ENCODE data around the gene CDKN2C.
"Not testable (repeated sequence)": the region's sequence is repeated elsewhere in the genome, so short reads cannot be mapped to it uniquely, and the experiment has no call there.

CDKN2C gene

GRCh38 chr1:50980505-50980904 is 10.5 kb downstream of the CDKN2C start:
- peaks cover 22% of the 10 kb centered on the region for H3K4me1 Mint-ChIP-seq

GRCh38 chr1:50981741-50982140 is 11.7 kb downstream of the CDKN2C start:
- no peaks in the 10 kb centered on the region for H3K36me3 Mint-ChIP-seq (ENCODE audit: low read depth)
- no peak overlapping the region for H3K4me3 Mint-ChIP-seq
- DNase-seq (no peak), ATAC-seq (no peak)
- H3K4me1 Mint-ChIP-seq: peaks cover 13% of the 10 kb centered on the region
- no peak overlapping the region for H3K27ac Mint-ChIP-seq
- no peaks in the 10 kb centered on the region for H3K9me3 Mint-ChIP-seq
- H3K27me3 Mint-ChIP-seq: peaks cover 24% of the 10 kb centered on the region

More at GRCh38 chr1:50980505-50980904, 10.5 kb downstream of the CDKN2C start:
- H3K4me3 Mint-ChIP-seq: no peak overlapping the region
- ATAC-seq (no peak), DNase-seq (no peak)
- no peaks in the 10 kb centered on the region for H3K36me3 Mint-ChIP-seq (ENCODE audit: low read depth)
- no peak overlapping the region for H3K27ac Mint-ChIP-seq
- no peaks in the 10 kb centered on the region for H3K9me3 Mint-ChIP-seq
- peaks cover 29% of the 10 kb centered on the region for H3K27me3 Mint-ChIP-seq

- ATAC-seq (no peak), DNase-seq (no peak)
- Mint-ChIP-seq H3K36me3 (ENCODE audit: low read depth) (no peaks in the 10 kb centered on the region), H3K27ac (no peak overlapping the region), H3K27me3 (peaks cover 23% of the 10 kb centered on the region), H3K4me1 (peaks cover 10% of the 10 kb centered on the region), H3K9me3 (no peaks in the 10 kb centered on the region), H3K4me3 (no peak overlapping the region)
Measured at GRCh38 chr1:50982611-50983010, 12.6 kb downstream of the CDKN2C start.

- Mint-ChIP-seq H3K9me3 (no peaks in the 10 kb centered on the region), H3K4me3 (no peak overlapping the region)
Measured at GRCh38 chr1:50983219-50983802, 13.3 kb downstream of the CDKN2C start.

GRCh38 chr1:50985094-50985493 is 15.0 kb downstream of the CDKN2C start:
- DNase-seq: no peak
- no peak for ATAC-seq
- Mint-ChIP-seq H3K4me1 (no peaks in the 10 kb centered on the region), H3K27ac (no peak overlapping the region), H3K9me3 (no peaks in the 10 kb centered on the region), H3K36me3 (ENCODE audit: low read depth) (no peaks in the 10 kb centered on the region), H3K4me3 (no peak overlapping the region), H3K27me3 (peaks cover 12% of the 10 kb centered on the region)

More at GRCh38 chr1:50983219-50983802, 13.3 kb downstream of the CDKN2C start:
- Mint-ChIP-seq H3K4me1 (peaks cover 9% of the 10 kb centered on the region), H3K27me3 (peaks cover 24% of the 10 kb centered on the region), H3K36me3 (ENCODE audit: low read depth) (no peaks in the 10 kb centered on the region), H3K27ac (no peak overlapping the region)
- ATAC-seq: no peak
- no peak for DNase-seq

- Mint-ChIP-seq H3K4me1 (no peaks in the 10 kb centered on the region), H3K27ac (no peak overlapping the region), H3K4me3 (no peak overlapping the region), H3K27me3 (peaks cover 12% of the 10 kb centered on the region), H3K9me3 (no peaks in the 10 kb centered on the region), H3K36me3 (ENCODE audit: low read depth) (no peaks in the 10 kb centered on the region)
- ATAC-seq (no peak), DNase-seq (no peak)
Measured at GRCh38 chr1:50986653-50987052, 16.6 kb downstream of the CDKN2C start.

GRCh38 chr1:50989694-50990093 is 19.6 kb downstream of the CDKN2C start:
- Mint-ChIP-seq H3K27me3 (peaks cover 8% of the 10 kb centered on the region), H3K27ac (no peak overlapping the region), H3K9me3 (no peaks in the 10 kb centered on the region), H3K4me1 (no peaks in the 10 kb centered on the region), H3K36me3 (ENCODE audit: low read depth) (no peaks in the 10 kb centered on the region), H3K4me3 (no peak overlapping the region)
- ATAC-seq (no peak), DNase-seq (no peak)

GRCh38 chr1:50992532-50993318 is 22.7 kb downstream of the CDKN2C start:
- no peaks in the 10 kb centered on the region for H3K36me3 Mint-ChIP-seq (ENCODE audit: low read depth)
- no peak overlapping the region for H3K27ac Mint-ChIP-seq
- H3K4me1 Mint-ChIP-seq: no peaks in the 10 kb centered on the region
- no peaks in the 10 kb centered on the region for H3K9me3 Mint-ChIP-seq
- H3K4me3 Mint-ChIP-seq: no peak overlapping the region
- peaks cover 2% of the 10 kb centered on the region for H3K27me3 Mint-ChIP-seq
- ATAC-seq (no peak), DNase-seq (no peak)

GRCh38 chr1:50993645-50994044 is 23.6 kb downstream of the CDKN2C start:
- Mint-ChIP-seq H3K36me3 (ENCODE audit: low read depth) (no peaks in the 10 kb centered on the region), H3K4me1 (no peaks in the 10 kb centered on the region), H3K4me3 (no peak overlapping the region), H3K27me3 (no peaks in the 10 kb centered on the region), H3K9me3 (no peaks in the 10 kb centered on the region), H3K27ac (no peak overlapping the region)
- ATAC-seq (no peak), DNase-seq (no peak)

- no peak overlapping the region for H3K4me3 Mint-ChIP-seq
- H3K36me3 Mint-ChIP-seq (ENCODE audit: low read depth): no peaks in the 10 kb centered on the region
- H3K27me3 Mint-ChIP-seq: no peaks in the 10 kb centered on the region
- DNase-seq: no peak
- ATAC-seq: no peak
- no peak overlapping the region for H3K27ac Mint-ChIP-seq
- no peaks in the 10 kb centered on the region for H3K9me3 Mint-ChIP-seq
- H3K4me1 Mint-ChIP-seq: no peaks in the 10 kb centered on the region
Measured at GRCh38 chr1:50994997-50995396, 25.0 kb downstream of the CDKN2C start.

- Mint-ChIP-seq H3K4me3 (no peak overlapping the region), H3K27ac (no peak overlapping the region), H3K4me1 (peaks cover 2% of the 10 kb centered on the region), H3K36me3 (ENCODE audit: low read depth) (no peaks in the 10 kb centered on the region), H3K27me3 (no peaks in the 10 kb centered on the region), H3K9me3 (no peaks in the 10 kb centered on the region)
- ATAC-seq (no peak), DNase-seq (no peak)
Measured at GRCh38 chr1:50995651-50996050, 25.6 kb downstream of the CDKN2C start.

GRCh38 chr1:50996083-50996482 is 26.0 kb downstream of the CDKN2C start:
- DNase-seq (no peak), ATAC-seq (no peak)
- H3K36me3 Mint-ChIP-seq (ENCODE audit: low read depth): no peaks in the 10 kb centered on the region
- H3K9me3 Mint-ChIP-seq: no peaks in the 10 kb centered on the region
- H3K27ac Mint-ChIP-seq: no peak overlapping the region
- H3K27me3 Mint-ChIP-seq: no peaks in the 10 kb centered on the region
- H3K4me1 Mint-ChIP-seq: peaks cover 2% of the 10 kb centered on the region
- H3K4me3 Mint-ChIP-seq: no peak overlapping the region

- ATAC-seq; H3K27ac Mint-ChIP-seq; H3K9me3 Mint-ChIP-seq; H3K36me3 Mint-ChIP-seq (ENCODE audit: low read depth); H3K27me3 Mint-ChIP-seq; H3K4me3 Mint-ChIP-seq; DNase-seq; H3K4me1 Mint-ChIP-seq: not testable (repeated sequence)
Measured at GRCh38 chr1:50999375-50999774, 29.3 kb downstream of the CDKN2C start.

- no peak for ATAC-seq
- no peaks in the 10 kb centered on the region for H3K27me3 Mint-ChIP-seq
- no peaks in the 10 kb centered on the region for H3K36me3 Mint-ChIP-seq (ENCODE audit: low read depth)
- H3K4me1 Mint-ChIP-seq: peaks cover 2% of the 10 kb centered on the region
- no peaks in the 10 kb centered on the region for H3K9me3 Mint-ChIP-seq
- DNase-seq: no peak
- no peak overlapping the region for H3K27ac Mint-ChIP-seq
- H3K4me3 Mint-ChIP-seq: no peak overlapping the region
Measured at GRCh38 chr1:51000160-51000559, 30.1 kb downstream of the CDKN2C start.

- H3K9me3 Mint-ChIP-seq: no peaks in the 10 kb centered on the region
- H3K4me3 Mint-ChIP-seq: no peak overlapping the region
- H3K27ac Mint-ChIP-seq: no peak overlapping the region
- H3K27me3 Mint-ChIP-seq: no peaks in the 10 kb centered on the region
- ATAC-seq: no peak
- H3K4me1 Mint-ChIP-seq: peaks cover 2% of the 10 kb centered on the region
- no peaks in the 10 kb centered on the region for H3K36me3 Mint-ChIP-seq (ENCODE audit: low read depth)
- DNase-seq: no peak
Measured at GRCh38 chr1:51000651-51001050, 30.6 kb downstream of the CDKN2C start.
